HepG2 (cell line): ENCODE results near the gene MPIG6B. TPM values are rescaled to one million over a fixed set of nuclear protein-coding genes. Genes with fewer than 3 reads are reported as not detected.

ENCODE experiments used
- ATAC-seq: fragments of 200-7000 bp; cut with Tn5 transposase; 3 replicates; pipeline ENCODE4 v1.9.1; 2020; ENCODE audit warnings: mild to moderate bottlenecking, moderate library complexity
- BruUV-seq: library from RNA; stranded (reverse); fragments of 400-500 nt; replicated peaks from 2 replicates; lab custom pipeline; 2021; lab: Mats Ljungman, UMichigan
- CTCF ChIA-PET: fragments of 300-600 bp; formaldehyde crosslinking; extraction: SDS; loops from one replicate; lab custom pipeline; 2021; ENCODE audit warnings: low total read pairs, inconsistent platforms, low intra/inter-chr PET ratio; lab: Yijun Ruan, JAX
- POLR2A ChIA-PET: fragments of 350-600 bp; sonication (Branson Sonifier 250); formaldehyde crosslinking; loops from one replicate; lab custom pipeline; 2020; ENCODE audit warnings: antibody characterized with exemption, inconsistent platforms; lab: Yijun Ruan, JAX
- DNase-seq: peaks from one replicate; pipeline ENCODE4 v3.0.0-alpha.2; 2015; ENCODE audit warnings: low spot score
- FAIRE-seq: peaks from 3 replicates; lab custom pipeline; 2011; peaks lifted over from hg19 to GRCh38; lab: Jason Lieb, UNC
- H2AFZ ChIP-seq: one replicate; pipeline ENCODE4 v1.6.1; 2011; ENCODE audit warnings: low read length, inconsistent platforms
- H3K27ac ChIP-seq: fragments of 300-600 bp; 3 replicates; pipeline ENCODE4 v1.8.0; 2011; ENCODE audit warnings: mixed run types, mild to moderate bottlenecking, mixed read lengths, low read length, inconsistent platforms; ENCODE audit not compliant: insufficient read depth; ENCODE audit errors: extremely low read length
- H3K27me3 ChIP-seq, 2 experiments: fragments of 200-600 bp in 1 of 2; 2 replicates in 1 of 2; 3 replicates in 1 of 2; pipeline versions ENCODE4 v1.6.0 to v1.8.0; 2011; ENCODE audit warnings: low read length in 2 of 2, mild to moderate bottlenecking in 2 of 2, moderate library complexity in 2 of 2, inconsistent platforms in 1 of 2; ENCODE audit not compliant: insufficient read depth in 2 of 2, control insufficient read depth in 1 of 2
- H3K36me3 ChIP-seq, 2 experiments: fragments of 200-600 bp in 1 of 2; replicated peaks in 1 of 2; 2 replicates in 1 of 2; 3 replicates in 1 of 2; pipeline versions ENCODE4 v1.5.1 to v1.8.0; 2011; ENCODE audit warnings: low read length in 2 of 2, inconsistent platforms in 1 of 2; ENCODE audit not compliant: insufficient read depth in 2 of 2, control insufficient read depth in 1 of 2
- H3K4me1 ChIP-seq: 2 replicates; pipeline ENCODE4 v1.5.1; 2012; ENCODE audit warnings: low read length, inconsistent platforms; ENCODE audit not compliant: insufficient read depth
- H3K4me2 ChIP-seq: 2 replicates; pipeline ENCODE4 v1.6.0; 2011; ENCODE audit warnings: low read depth, low read length, inconsistent platforms
- H3K4me3 ChIP-seq, 3 experiments: fragments of 200-600 bp in 1 of 3; sonication (generic), shearing (Covaris generic) in 1 of 3; replicated peaks in 1 of 3; 2 replicates each; pipeline ENCODE4 v1.5.1; 2011 to 2016; ENCODE audit warnings: low read length in 3 of 3, inconsistent platforms in 2 of 3, low read depth in 2 of 3, mild to moderate bottlenecking in 2 of 3, control low read depth in 1 of 3, mixed read lengths in 1 of 3; ENCODE audit not compliant: insufficient read depth in 1 of 3
- H3K79me2 ChIP-seq: one replicate; pipeline ENCODE4 v1.6.1; 2011; ENCODE audit warnings: low read length, inconsistent platforms; ENCODE audit not compliant: insufficient read depth
- H3K9ac ChIP-seq: 2 replicates; pipeline ENCODE4 v1.6.0; 2011; ENCODE audit warnings: mild to moderate bottlenecking, low read depth, low read length, inconsistent platforms; ENCODE audit not compliant: insufficient read depth
- H3K9me3 ChIP-seq: 2 replicates; pipeline ENCODE4 v1.5.1; 2012; ENCODE audit warnings: mild to moderate bottlenecking, low read length
- H4K20me1 ChIP-seq: 2 replicates; pipeline ENCODE4 v1.6.0; 2011; ENCODE audit warnings: inconsistent platforms, mild to moderate bottlenecking, low read length, moderate library complexity; ENCODE audit not compliant: insufficient read depth
- AKAP8 ChIP-seq: sonication (generic); formaldehyde crosslinking; IDR thresholded peaks from 2 replicates; pipeline ENCODE4 v1.5.1; 2020; ENCODE audit warnings: mild to moderate bottlenecking, missing genetic modification reagents
- BHLHE40 ChIP-seq: IDR thresholded peaks from 2 replicates; pipeline ENCODE4 v1.6.1; 2011; ENCODE audit warnings: low read length, improper control_type of control experiment
- CHD2 ChIP-seq: IDR thresholded peaks from 2 replicates; pipeline ENCODE4 v1.6.1; 2011; ENCODE audit warnings: low read depth, low read length, improper control_type of control experiment
- FOXC1 ChIP-seq: sonication (generic); formaldehyde crosslinking; IDR thresholded peaks from 2 replicates; pipeline ENCODE4 v1.8.0; 2022; ENCODE audit warnings: mild to moderate bottlenecking, missing genetic modification reagents, borderline replicate concordance
- NAIF1 ChIP-seq: sonication (generic); formaldehyde crosslinking; IDR thresholded peaks from 2 replicates; pipeline ENCODE4 v1.5.0; 2020; ENCODE audit warnings: mild to moderate bottlenecking, missing genetic modification reagents, borderline replicate concordance
- NFKBIZ ChIP-seq: IDR thresholded peaks from 2 replicates; pipeline ENCODE4 v1.6.1; 2018; ENCODE audit warnings: missing genetic modification reagents, missing compliant biosample characterization
- PCBP2 ChIP-seq: fragments of 200-400 bp; formaldehyde crosslinking; optimal IDR thresholded peaks from 2 replicates; pipeline ENCODE3; 2018; ENCODE audit warnings: low read length, low read depth; ENCODE audit not compliant: poor library complexity, severe bottlenecking
- PHF8 ChIP-seq: sonication (generic); formaldehyde crosslinking; IDR thresholded peaks from 2 replicates; pipeline ENCODE4 v1.5.0; 2020; ENCODE audit warnings: missing genetic modification reagents
- POLR2G ChIP-seq: fragments of 200-400 bp; formaldehyde crosslinking; IDR thresholded peaks from 2 replicates; pipeline ENCODE4 v1.6.1; 2018; ENCODE audit warnings: mild to moderate bottlenecking, low read depth, low read length, moderate library complexity
- RBAK ChIP-seq: sonication (generic); formaldehyde crosslinking; IDR thresholded peaks from 2 replicates; pipeline ENCODE4 v1.5.1; 2020; ENCODE audit warnings: mild to moderate bottlenecking, missing genetic modification reagents
- SMAD3 ChIP-seq: sonication (generic); formaldehyde crosslinking; IDR thresholded peaks from 2 replicates; pipeline ENCODE4 v1.4.0; 2020; ENCODE audit warnings: missing genetic modification reagents
- TBX2 ChIP-seq: sonication (generic); formaldehyde crosslinking; IDR thresholded peaks from 2 replicates; pipeline ENCODE4 v1.5.0; 2020; ENCODE audit warnings: missing genetic modification reagents, mild to moderate bottlenecking, borderline replicate concordance
- TGIF2 ChIP-seq: IDR thresholded peaks from 2 replicates; pipeline ENCODE4 v1.6.1; 2016; ENCODE audit warnings: control low read depth, missing compliant biosample characterization
- TOPORS ChIP-seq: sonication (generic); formaldehyde crosslinking; IDR thresholded peaks from 2 replicates; pipeline ENCODE4 v1.8.0; 2023; ENCODE audit warnings: mild to moderate bottlenecking, missing genetic modification reagents
- YY1 ChIP-seq: IDR thresholded peaks from 2 replicates; pipeline ENCODE4 v1.6.1; 2011; ENCODE audit warnings: low read length, low read depth, moderate library complexity, mild to moderate bottlenecking; ENCODE audit not compliant: insufficient read depth, insufficient replicate concordance
- ZNF678 ChIP-seq: sonication (generic); formaldehyde crosslinking; IDR thresholded peaks from 2 replicates; pipeline ENCODE4 v1.4.0; 2020; ENCODE audit warnings: mild to moderate bottlenecking, missing genetic modification reagents
- ZNF724P ChIP-seq: sonication (generic); formaldehyde crosslinking; IDR thresholded peaks from 2 replicates; pipeline ENCODE4 v1.8.0; 2022; ENCODE audit warnings: missing genetic modification reagents, borderline replicate concordance
- WGBS: methylation state at CpG from one replicate; pipeline ENCODE4 v1.1.6; 2017; ENCODE audit warnings: low lambda C conversion rate; 5-methylcytosine and 5-hydroxymethylcytosine counted together
- in situ Hi-C: cut with HindIII; loops from 2 replicates; pipeline ENCODE4 v1.10.0; 2017; ENCODE audit warnings: low pct_unique_long_range_greater_than_20kb; ENCODE audit not compliant: extremely low pct_ligation_motif_present
- intact Hi-C: fragments of 100-400 bp; cut with micrococcal nuclease; formaldehyde crosslinking; loops from one replicate; pipeline ENCODE4 v1.10.0; 2022; ENCODE audit not compliant: unreplicated experiment
- polyA plus RNA-seq, 8 experiments: library from polyadenylated mRNA; depleted of rRNA in 3 of 8; stranded (reverse) in 7 of 8; unstranded in 1 of 8; fragments of >200 nt; fragmentation: Illumina TruSeq in 4 of 8; extraction: Trizol in 4 of 8; gene quantifications; 2 replicates each; pipeline versions ENCODE4 v1.2.1 to v1.2.3, GENCODE V29; 2011 to 2016; ENCODE audit warnings: low read depth in 4 of 8, missing spikeins in 1 of 8, mixed read lengths in 1 of 8; ENCODE audit not compliant: insufficient read depth in 1 of 8
- total RNA-seq, 5 experiments: library from RNA; depleted of rRNA; stranded (reverse); fragments of >200 nt; fragmentation: Illumina TruSeq; extraction: Trizol; gene quantifications; 2 replicates each; pipeline ENCODE4 v1.2.3, GENCODE V29; 2016; ENCODE audit warnings: low read depth in 1 of 5
- TF ChIP-seq, protein P1 (sequence below): sonication (generic); formaldehyde crosslinking; IDR thresholded peaks from 2 replicates; pipeline ENCODE4 v1.4.0; 2020; ENCODE audit warnings: mild to moderate bottlenecking, missing genetic modification reagents

Gene MPIG6B
- total and polyA plus RNA-seq, 2 of the 13 experiments (the other 11 are each of a cell fraction or from before 2014, with no cell fraction given) = not detected

DNA sequence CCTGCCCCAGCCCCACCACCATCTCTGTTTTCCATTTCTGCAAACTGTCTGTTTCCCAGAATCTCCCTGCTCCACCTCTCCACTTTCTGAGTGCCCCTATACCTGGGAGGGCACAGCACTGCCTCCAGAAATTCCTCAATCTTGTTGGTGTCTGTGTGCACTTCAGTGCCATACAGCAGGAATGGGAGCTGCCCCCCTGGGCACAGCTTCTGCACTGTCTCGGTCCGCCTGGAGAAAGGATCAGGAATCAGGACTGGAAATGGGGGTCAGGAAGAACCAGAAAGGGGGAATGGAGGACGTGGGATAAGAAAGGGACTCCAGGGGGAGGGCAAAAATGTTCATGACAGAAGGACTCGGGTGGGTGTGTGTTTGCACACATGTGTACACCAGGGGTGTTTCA, 10.6 kb downstream of the MPIG6B start:
- POLR2A ChIA-PET = interaction anchor here (1.8 to 11.3 kb wide), 5 partner anchors 13 to 62 kb away, joined by 4 to 279 read pairs (median 66); partner anchors contain the start of genes VARS1 and VWA7
- Histone ChIP-seq H3K36me3 (peaks cover 19 to 42% of the 10 kb centered on the region in 2 experiments), H3K4me1 (peaks cover 77% of the 10 kb centered on the region), H4K20me1 (peaks cover 33% of the 10 kb centered on the region; the same call in 1 of the 2 replicates), H3K79me2 (peaks cover 41% of the 10 kb centered on the region), H3K9me3 (no peaks in the 10 kb centered on the region), H3K27ac (peak overlapping the region; percentile 99), H2AFZ (no peak overlapping the region), H3K27me3 (no peaks in the 10 kb centered on the region; a peak in 1 of 5 replicates), H3K9ac (peak overlapping the region; percentile 98), H3K4me3 (peak overlapping the region; percentile 14 to 92 (median 71); a peak in 5 of 6 replicates), H3K4me2 (peak overlapping the region; percentile 98)
- ATAC-seq (no peak), DNase-seq (no peak), FAIRE-seq (no peak)
- in situ Hi-C loops (loop anchor here (5.0 kb wide), 1 partner anchor 34 kb away; no protein-coding TSS in a partner anchor), intact Hi-C loops (no loop called here)
- no TSS peak for BruUV-seq
- WGBS = 92% methylated on average over 4 of the region's 4 CpGs
- CTCF ChIA-PET = interaction anchor here (1.3 kb wide), 1 partner anchor 36 kb away, joined by 3 read pairs; no protein-coding TSS in a partner anchor
- TF ChIP-seq ZNF678 (CRISPR knock-in tag) (no peak), PHF8 (CRISPR knock-in tag) (0 out of 2 replicates have a peak, but pooled peaks have one; percentile 12), TGIF2 (CRISPR knock-in tag) (no peak), NFKBIZ (no peak), CHD2 (no peak), BHLHE40 (no peak), YY1 (no peak), RBAK (CRISPR knock-in tag) (no peak), SMAD3 (no peak), ZNF724P (CRISPR knock-in tag) (0 out of 2 replicates have a peak, but pooled peaks have one; percentile 24), FOXC1 (no peak), PCBP2 (peak; percentile 65), AKAP8 (CRISPR knock-in tag) (no peak), NAIF1 (CRISPR knock-in tag) (no peak), POLR2G (0 out of 2 replicates have a peak, but pooled peaks have one; percentile 25), TBX2 (CRISPR knock-in tag) (no peak), TOPORS (CRISPR knock-in tag) (no peak)
- TF ChIP-seq, protein P1, sequence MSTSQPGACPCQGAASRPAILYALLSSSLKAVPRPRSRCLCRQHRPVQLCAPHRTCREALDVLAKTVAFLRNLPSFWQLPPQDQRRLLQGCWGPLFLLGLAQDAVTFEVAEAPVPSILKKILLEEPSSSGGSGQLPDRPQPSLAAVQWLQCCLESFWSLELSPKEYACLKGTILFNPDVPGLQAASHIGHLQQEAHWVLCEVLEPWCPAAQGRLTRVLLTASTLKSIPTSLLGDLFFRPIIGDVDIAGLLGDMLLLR = 0 out of 2 replicates have a peak, but pooled peaks have one; percentile 14
